Fibroblast of gingiva (primary cell): ENCODE data around the gene CDK14.

Experiments used
- DNase-seq: peaks from one replicate; pipeline ENCODE4 v3.0.0-alpha.2; 2011; ENCODE audit warnings: low read depth

CDK14 gene

GRCh38 chr7:90595801-90596670 is at the start of gene CDK14:
Gene CDK14, plus strand, starts transcription at chr7:90596321. Its CDS starts 307 bp downstream, at chr7:90596628.
- peak; percentile 66 for DNase-seq

- DNase-seq = no peak
Observed at GRCh38 chr7:90551036-90551435, 45.1 kb upstream of the CDK14 start.

GRCh38 chr7:90552521-90552920 is 43.6 kb upstream of the CDK14 start:
- DNase-seq = no peak

- peak; percentile 78 for DNase-seq
Observed at GRCh38 chr7:90560730-90561129, 35.4 kb upstream of the CDK14 start.

- peak; percentile 86 for DNase-seq
Observed at GRCh38 chr7:90563286-90563685, 32.8 kb upstream of the CDK14 start.

- no peak for DNase-seq
Observed at GRCh38 chr7:90564455-90564854, 31.7 kb upstream of the CDK14 start.

- no peak for DNase-seq
Observed at GRCh38 chr7:90568213-90568612, 27.9 kb upstream of the CDK14 start.

GRCh38 chr7:90569368-90569767 is 26.8 kb upstream of the CDK14 start:
- DNase-seq = no peak

GRCh38 chr7:90570373-90570959 is 25.7 kb upstream of the CDK14 start:
- DNase-seq = no peak

- no peak for DNase-seq
Observed at GRCh38 chr7:90574146-90574819, 21.8 kb upstream of the CDK14 start.

GRCh38 chr7:90574820-90575187 is 21.3 kb upstream of the CDK14 start:
- no peak for DNase-seq

- DNase-seq = peak; percentile 79
Observed at GRCh38 chr7:90579181-90579688, 16.9 kb upstream of the CDK14 start.

GRCh38 chr7:90580051-90580450 is 16.1 kb upstream of the CDK14 start:
- no peak for DNase-seq

- no peak for DNase-seq
Observed at GRCh38 chr7:90582164-90582563, 14.0 kb upstream of the CDK14 start.

GRCh38 chr7:90584378-90584777 is 11.7 kb upstream of the CDK14 start:
- DNase-seq = no peak

- no peak for DNase-seq
Observed at GRCh38 chr7:90586091-90586490, 10.0 kb upstream of the CDK14 start.

- DNase-seq = no peak
Observed at GRCh38 chr7:90587766-90588165, 8.4 kb upstream of the CDK14 start.

- no peak for DNase-seq
Observed at GRCh38 chr7:90592033-90592432, 4.1 kb upstream of the CDK14 start.

GRCh38 chr7:90593205-90593604 is 2.9 kb upstream of the CDK14 start:
- no peak for DNase-seq

- peak; percentile 65 for DNase-seq
Observed at GRCh38 chr7:90594751-90595317, 1.3 kb upstream of the CDK14 start.

- no peak for DNase-seq
Observed at GRCh38 chr7:90595342-90595800, 750 bp upstream of the CDK14 start.
